Measurements from ENCODE around the gene MACROD1.

Gene MACROD1

DNA sequence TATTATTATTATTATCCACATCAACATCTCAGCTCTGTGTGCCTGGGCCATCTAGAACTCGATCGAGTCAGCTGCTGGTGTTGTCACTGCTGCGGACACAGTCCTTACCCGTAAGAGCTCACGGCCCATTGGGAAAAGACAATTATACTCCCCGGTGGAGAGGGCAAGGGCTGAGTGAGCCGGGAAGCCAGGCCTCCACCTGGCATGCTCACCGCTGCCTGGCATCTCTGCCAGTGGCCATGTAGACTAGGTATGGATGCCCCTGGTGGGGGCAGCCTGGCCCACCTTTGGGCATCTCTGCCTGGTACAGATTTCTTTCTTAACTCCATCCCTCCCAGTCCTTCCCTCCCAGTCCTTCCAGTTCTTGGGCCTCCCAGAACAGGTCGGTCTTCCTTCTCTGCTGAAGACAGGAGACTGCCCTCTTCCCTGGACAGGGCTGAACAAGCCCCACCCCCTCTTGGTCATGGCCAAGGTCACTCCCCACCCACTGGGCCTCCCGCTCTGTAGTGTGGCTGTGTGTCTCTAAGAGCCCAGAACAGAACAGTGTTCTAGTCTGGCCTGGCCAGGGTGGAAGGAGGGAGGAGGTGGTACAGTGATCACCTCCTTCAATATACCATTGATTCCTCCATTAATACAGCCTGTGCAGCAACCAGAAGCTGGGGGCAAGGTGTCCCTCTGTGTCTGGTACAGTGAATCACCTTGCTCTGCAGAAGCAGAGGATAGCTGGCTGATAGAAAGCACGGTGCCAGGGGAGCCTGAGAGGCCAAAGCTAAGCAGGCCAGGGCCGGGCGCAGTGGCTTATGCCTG is 72.5 kb downstream of the MACROD1 start:
- no peak for DNase-seq (ENCODE audit: low read depth, low spot score)

DNA sequence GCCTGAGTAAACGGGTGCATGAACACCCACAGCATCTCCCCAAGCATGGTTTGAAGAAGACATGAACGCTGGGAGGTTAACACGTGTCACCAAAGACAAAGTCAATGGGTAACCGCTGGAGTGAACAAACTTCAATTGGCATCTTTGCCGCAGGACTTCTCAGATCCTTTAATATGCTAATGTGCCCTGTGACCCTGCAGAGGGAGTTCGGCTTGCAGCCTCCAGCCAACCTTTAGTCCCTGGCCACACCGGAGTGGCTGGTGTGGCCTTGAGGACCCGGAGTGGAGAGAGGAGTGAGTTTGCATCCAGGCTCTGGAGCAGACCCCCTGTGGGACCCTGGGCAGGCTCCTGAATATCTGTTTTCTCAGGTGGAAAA is 73.2 kb downstream of the MACROD1 start:
- DNase-seq (ENCODE audit: low read depth, low spot score) = no peak

DNA sequence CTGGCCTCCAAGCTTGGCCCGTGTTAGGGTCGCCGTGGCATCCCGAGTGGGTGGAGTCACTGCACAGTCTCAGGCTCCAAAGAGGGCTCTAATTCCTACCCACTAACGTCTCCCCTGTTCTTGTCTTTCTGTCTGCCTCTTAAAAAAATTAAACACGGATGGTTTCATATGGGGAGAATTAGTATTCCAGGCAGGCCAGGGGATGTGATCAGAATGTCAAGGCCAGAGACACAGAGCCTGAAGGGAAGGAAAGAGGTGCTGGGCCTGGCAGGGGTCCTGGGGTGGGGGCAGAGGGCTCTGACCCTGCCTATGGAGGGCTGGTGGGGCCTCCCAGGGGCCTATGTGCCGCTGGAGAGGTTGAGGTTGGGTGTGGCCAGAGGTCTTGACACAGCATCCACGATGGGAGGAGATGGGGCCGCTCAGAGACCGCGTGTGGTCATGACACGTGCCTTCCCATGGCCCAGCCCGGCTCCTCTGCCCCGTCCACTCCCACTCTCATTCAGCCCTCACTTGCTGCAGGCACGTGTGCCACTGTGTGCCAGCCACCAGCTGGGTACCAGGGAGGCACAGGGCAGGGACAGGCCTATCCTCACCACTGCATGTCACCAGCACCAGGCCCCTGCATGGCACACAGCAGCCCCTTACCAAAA is 73.7 kb downstream of the MACROD1 start:
- DNase-seq (ENCODE audit: low read depth, low spot score) = no peak

DNA sequence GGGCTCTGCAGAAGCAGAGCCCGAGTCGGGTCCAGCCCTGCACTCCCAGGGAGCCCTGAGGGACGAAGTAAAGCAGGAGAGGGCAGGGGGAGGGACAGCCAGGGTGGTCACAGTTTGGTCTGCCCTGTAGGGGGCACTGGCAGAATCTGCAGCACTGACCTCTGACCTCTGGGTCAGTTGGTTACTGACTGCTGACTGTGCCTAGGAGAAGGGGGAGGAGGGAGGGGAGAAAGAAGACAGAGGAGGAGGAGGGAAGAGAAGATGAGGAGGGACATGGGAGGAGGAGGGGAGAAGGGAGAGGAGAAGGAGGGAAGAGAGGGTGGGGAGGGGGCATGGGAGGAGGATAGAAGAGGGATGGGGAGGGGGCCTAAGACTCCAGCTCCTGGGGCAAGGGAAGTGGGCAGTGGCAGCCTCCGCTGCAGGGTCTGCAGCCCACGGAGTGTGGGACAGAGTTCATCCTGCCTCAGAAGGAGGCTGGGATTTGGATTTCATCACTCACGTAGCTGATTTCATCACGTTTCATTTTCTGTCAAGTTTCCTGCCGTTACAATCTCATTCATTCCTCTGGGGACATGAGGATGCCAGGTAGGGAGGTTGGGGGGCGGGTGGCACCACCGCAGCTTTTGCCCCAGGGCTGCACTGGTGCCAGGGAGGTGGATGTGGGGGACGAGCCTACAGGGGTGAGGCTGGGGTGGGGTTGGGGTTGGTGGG is 75.0 kb downstream of the MACROD1 start:
- no peak for DNase-seq (ENCODE audit: low read depth, low spot score)

DNA sequence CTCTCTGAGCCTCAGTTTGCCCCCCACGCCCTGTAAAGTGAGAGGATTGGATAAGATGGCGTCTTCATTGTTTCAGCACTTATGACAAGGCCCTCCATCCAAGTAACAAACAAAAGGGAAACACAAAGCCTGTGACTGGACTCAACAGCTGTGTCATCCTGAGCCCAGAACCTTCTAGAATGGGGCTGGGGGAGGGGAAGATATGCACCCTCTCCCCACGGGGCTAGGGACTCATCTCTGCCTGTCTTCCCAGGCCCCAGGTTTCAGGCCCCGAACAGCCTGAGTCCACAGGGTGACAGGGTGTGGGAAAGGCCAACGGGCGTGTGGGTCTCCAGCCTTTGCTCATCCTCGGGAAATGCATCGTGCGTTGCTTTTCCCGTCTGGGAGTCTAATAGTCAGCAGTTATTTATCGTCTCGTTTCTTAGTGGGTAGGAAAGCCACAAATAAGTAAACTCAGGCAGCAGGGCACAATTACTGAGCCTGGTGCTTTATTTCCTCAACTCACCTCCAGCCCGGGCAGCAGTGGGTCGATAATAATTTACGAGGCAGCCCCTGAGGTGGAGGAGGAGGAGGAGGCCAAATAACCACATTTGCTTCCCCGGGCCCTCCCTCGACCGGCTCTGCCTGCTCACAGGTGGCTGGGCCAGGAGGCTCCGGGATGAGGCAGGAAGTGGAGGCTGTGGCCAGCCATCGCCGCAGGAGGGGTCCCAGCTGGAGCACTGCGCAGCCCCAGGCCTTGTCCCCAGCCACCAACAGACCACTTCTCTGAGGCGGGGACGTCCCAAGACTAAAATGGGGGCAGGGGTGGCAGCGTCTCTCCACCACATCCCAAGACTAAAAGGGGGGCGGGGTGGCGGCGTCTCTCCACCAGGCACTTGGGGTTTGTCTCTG is 75.8 kb downstream of the MACROD1 start:
- DNase-seq (ENCODE audit: low read depth, low spot score) = no peak

DNA sequence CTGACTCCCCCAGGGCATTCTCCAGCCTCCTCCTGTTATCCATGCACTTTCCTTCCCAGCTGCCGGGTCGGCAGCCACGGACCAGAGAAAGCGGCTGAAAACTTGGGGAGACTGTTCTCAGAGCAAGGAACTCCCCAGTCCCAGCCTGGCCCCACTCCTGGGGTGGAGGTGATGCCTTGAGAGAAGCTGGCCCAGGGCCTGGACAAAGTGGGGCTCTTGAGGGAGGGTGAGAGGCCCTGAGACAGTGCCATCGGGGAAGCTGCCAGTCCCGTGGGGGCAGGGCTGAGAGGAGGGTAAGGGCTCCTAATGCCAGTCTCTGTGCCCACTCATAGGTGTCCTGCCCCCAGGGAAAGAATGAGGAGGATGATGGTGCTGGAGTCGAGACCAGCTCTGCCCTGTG is 76.4 kb downstream of the MACROD1 start:
- DNase-seq (ENCODE audit: low read depth, low spot score) = no peak

DNA sequence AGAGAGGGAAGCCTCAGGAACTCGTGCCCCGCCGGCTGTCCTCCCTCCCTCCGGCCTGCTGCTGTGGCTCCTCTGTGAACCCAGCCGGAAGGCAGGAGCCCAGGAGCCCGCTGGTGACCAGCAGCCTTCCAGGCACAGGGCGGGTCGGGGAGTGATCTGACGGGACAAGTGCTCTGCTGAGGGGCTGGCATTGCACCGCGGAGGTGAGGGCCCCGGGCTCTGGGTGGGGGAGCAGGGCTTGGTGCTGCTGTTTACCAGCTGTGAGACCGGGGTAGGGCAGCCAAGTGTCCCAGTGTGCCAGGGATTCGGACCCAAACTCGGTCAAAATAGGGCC is 76.9 kb downstream of the MACROD1 start:
- no peak for DNase-seq (ENCODE audit: low read depth, low spot score)

DNA sequence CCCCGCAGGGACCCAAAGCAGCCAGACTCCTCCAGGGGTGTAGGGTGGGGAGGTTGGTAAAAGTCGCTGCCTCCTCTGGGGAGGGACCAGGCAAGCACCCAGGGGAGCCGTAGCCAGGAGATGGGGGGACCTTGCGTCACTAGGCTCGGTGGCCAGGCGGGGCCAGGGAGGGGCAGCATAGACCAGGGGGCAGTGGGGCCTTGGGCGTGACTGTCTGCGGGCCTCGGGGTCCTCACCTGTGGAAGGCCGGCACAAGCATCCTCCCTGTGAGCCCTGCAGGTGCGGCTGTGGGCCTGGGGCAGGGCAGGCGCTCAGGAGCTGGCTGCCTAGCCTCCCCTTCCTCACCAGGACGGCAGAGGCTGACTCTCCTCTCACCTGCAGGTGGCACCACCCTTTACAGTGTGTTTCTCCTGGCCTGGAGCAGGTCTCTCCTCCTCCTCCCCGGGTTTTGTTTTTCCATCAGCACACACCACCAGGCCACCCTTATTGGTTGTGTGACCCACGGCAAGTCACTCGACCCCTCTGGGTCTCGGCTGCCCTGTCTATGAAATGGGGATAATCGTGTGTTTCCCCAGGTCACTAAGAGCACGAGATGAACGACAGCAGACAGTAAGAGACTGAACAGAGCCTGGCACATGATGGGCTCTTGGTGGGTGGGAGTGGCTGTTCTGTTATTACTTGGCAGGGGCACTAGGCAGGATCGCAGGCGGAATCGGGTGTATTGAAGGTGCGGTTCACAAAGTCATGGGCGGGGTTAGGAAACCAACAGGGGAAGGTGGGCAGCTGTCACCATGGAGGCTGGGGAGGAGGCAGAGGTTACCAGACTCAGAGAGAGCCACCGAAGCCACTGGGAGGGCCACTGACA is 77.5 kb downstream of the MACROD1 start:
- no peak for DNase-seq (ENCODE audit: low read depth, low spot score)

DNA sequence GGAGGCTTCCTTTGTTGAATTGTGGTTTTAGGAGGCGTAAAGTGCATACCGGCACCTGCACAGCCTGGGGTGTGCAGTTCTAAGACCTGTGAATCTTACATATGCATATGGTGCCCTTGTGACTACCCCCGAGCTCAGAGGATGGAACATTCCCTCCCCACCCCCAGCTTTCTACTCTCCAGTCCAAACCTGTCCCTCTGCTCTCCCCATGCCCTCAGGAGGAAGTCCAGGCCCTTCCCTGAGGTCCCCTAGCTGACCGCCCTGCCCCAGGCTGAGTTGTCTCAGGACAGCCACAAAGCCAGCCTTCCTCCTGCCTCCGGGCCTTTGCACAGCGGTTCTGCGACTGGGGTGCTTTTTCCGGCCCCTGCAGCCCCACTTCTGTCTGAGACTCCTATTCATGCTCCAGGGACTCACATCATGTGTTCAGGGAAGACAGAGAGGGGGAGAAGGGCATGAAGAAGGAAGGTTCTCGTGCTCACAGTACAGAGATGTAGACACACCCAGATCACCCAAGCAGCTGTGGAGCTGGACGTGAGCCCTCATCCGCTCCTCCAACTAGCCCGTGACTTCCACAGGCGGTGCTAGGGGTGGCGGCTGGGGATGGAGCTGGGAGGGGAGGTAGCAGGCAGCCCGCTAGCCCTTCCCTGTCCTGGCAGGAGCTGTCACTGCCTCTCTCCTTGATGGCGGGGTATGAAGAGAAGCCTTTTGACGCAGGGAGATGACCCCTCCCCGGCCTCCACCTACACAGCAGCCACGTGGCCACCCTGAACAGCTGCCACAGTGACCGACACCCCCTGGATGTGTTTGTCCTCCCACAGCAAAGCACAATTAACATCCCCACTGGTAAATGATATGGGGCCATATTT is 79.4 kb downstream of the MACROD1 start:
- DNase-seq (ENCODE audit: low read depth, low spot score) = no peak

DNA sequence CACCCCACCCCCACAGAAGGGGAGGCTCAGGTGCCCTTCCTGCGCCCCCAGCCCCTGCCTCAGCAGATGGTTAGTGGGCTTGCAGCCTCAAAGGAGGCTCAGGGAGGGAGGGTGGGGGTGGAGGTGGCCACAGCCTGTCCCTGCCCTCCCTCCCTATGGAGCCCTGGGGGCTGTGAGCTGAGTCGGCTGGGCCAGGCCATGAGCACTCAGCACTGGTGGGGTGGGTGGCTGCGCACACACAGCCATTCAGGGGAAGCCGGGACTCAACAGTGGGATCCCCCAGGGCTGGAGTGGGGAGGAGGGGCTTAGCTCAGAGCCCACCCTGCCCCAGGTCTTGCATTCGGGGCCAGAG is 80.0 kb downstream of the MACROD1 start:
- no peak for DNase-seq (ENCODE audit: low read depth, low spot score)

DNA sequence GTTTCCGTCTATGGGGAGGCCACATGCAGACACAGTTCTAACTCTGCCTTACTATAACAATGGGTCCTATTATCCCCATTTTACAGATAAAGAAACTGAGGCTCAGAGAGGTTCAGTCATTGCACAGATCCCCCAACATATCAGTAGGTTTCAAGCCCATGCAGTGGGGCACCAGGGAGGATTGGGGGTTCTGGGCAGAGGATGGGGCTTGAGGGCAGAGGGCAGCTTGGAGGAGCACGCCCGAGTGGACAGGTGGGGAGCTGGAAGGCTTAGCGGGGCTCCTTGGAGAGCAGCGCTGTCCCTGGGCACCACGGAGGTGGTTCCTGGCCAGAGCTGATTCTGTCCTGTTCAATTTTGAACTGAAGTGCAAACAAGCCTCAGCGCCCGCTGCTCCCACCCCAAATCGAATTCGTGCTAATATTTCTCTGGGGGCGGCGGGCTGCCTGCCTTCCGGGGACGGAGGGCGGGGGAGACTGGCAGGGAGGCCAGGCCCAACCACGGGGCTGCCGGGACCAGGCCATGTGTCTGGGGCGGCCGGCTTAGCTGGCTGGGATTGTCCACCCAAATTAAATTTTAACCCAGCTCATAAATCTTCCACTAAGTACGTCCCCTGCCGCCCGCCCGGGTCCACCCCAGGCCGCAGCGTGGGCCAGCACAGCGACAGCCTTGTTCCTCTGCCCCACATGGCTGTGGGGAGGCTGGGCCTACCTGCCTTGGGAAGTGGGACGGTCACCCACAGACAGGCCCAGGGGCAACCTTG is 80.8 kb downstream of the MACROD1 start:
- DNase-seq (ENCODE audit: low read depth, low spot score) = no peak

DNA sequence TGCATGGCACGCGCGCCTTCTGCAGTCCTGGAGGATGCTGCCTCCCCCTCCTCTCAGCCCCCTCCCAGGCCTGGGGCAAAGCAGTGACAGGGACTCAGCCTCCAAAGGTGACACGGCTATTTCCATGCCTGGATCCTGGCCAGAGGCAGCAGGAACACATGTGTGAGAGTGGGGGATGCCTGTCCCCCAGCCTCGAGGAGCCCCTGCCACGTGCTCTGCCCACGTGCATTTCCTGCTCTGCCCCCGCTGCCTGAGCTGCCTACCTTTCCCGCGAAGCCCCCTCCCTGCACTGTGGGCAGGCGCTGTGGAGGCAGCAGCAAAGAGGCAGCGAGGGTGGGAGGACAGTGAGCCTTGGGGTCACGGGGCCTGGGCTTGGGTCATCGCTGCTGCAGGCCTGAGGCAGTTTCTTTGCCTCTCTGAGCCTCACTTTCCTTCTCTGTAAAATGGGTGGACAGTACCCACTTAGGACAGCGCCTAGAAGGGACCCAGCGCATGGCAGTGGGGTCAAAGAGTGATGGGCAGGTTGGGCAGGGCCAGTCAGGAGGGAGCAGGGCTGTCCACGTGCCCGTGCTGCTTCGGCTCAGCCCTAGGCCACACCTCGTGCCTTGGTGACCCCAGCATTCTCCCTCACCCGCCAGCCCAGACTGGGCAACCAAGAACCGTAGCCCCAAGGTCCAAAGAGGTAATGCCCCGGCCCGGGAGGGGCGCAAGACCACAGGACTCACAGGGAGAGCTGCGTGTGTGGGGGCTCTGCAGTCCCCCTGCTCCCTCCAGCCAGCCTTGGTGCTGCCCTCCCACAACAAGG is 81.6 kb downstream of the MACROD1 start:
- DNase-seq (ENCODE audit: low read depth, low spot score) = no peak

DNA sequence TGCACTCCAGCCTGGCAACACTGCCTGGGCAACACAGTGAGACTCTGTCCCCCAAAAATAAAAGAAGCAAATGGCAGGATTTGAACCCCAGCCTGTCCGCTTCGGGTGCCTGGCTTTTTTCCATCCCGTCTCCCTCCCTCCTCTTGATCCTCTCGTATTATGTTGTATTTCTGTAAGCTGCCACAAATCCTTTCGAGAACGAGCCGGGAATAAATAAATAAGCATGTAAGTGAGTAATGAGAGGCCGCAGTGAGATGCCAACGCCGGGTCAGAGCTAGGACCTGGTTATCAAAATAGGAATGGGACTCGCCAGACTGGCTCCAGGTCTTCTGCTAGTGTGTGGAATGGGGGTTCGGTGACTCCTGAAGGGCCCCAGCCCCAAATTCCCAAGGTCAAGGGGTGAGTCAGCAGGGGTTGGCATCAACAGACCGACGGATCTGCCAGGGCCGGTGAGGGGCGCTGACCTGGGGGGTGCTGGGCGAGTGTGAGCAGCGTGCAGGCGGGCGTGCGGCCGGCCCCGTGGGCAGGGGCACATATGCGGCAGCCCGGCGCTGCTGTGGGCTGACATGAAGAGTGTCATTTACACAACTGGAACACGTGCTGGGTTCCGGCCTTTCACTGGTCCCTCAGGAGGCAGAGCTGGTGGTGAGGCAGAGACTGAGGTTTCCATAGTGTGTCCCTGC is 82.4 kb downstream of the MACROD1 start:
- no peak for DNase-seq (ENCODE audit: low read depth, low spot score)

DNA sequence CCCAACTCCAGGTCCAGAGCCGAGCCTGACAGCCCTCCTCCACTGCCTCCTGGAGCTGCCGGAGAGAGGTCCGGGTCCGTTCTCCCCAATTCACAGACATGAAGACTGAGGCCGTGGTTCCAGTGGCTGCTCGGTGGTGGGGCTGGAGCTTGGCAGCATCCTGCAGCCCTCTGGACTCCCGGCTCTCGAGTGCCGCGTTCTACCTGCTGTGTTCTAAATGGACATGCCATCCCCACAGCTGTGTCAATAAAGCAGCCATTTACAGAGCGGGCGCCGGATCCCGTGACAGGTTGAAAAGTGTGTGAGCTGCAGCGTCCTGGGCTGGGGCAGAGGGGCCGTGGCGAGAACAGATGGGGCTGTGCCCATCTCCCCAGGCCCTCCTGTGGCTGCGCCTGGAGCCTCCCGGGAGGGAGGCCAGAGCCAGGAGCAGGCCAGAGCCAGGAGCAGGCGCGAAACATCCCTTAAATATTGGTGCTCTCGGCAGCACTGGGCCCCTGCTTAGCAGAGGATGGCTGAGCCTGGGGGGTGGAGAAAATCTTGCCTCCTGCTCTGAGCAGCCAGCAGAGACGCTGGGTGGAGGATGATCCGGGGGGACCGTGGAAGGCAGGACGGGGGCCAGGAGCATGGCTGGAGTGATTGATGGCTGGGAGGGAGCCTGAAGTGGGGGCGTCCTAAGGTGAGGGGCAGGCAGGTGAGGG is 84.0 kb downstream of the MACROD1 start:
- DNase-seq (ENCODE audit: low read depth, low spot score) = no peak

DNA sequence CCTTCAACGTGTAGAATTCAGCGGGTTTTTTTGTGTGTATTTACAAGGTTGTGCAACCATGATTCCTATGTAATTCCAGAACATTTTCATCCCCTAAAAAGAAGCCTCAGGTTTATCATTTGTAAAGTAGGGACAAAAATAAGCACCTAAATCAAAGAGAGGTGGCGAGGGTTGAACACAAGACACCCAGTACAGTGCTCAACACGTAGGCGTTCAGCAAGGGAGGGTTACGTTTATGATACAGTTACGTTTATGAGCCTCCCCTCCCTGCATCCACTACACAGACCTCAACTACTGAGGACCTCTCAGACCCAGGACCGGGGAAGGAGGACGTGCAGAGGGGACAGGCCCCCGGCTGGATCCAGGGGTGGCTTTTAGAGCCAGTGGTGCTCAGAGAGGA is 85.5 kb downstream of the MACROD1 start:
- no peak for DNase-seq (ENCODE audit: low read depth, low spot score)

DNA sequence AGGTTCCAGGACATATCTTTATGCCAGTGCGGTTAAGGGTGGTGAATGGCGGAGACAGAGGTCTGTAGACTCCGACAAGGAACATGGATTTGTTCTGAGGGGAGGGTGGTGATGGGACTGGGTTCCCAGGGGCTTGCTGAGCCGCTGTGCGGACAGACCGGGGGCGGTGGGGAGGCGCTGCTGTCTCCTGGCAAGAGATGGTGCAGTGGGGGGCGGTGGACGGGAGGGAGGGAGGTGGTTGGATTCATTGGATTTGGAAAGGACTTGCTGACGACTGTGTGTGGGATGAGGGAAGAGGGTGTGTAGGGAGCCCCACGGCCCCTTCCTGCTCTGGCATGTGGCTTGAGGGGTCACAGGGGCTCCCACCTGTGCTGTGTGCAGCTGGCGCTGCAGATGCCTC is 87.0 kb downstream of the MACROD1 start:
- DNase-seq (ENCODE audit: low read depth, low spot score) = no peak

DNA sequence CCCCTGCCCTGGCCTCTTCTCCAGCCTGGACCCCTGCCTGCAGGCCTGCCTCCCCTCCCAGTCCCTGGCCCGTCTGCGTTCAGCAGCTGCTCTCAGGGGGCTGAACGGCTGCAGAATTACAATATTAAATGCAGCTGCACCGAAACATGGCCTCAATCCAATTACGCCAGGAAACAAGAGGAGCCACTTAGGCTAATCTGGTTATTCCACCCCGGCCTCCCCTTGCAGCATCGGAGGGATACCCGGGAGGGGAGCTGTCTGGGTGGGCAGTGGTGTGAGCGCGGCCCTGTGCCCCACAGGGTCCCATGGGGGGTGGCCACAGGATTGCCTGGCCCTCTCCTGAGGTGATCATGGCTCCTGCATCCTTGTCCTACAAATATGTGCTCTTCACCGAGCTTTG is 87.6 kb downstream of the MACROD1 start:
- DNase-seq (ENCODE audit: low read depth, low spot score) = no peak
